HG03039 (cell line): Measurements from ENCODE around the gene WRNIP1.
"Not testable (repeated sequence)": the region's sequence is repeated elsewhere in the genome, so short reads cannot be mapped to it uniquely, and the experiment has no call there.

Source experiments
- ATAC-seq: cut with Tn5 transposase; IDR thresholded peaks from one replicate; pipeline ENCODE4 v1.9.1; 2021; ENCODE audit warnings: mild to moderate bottlenecking, moderate library complexity; ENCODE audit not compliant: unreplicated experiment

Gene WRNIP1

DNA sequence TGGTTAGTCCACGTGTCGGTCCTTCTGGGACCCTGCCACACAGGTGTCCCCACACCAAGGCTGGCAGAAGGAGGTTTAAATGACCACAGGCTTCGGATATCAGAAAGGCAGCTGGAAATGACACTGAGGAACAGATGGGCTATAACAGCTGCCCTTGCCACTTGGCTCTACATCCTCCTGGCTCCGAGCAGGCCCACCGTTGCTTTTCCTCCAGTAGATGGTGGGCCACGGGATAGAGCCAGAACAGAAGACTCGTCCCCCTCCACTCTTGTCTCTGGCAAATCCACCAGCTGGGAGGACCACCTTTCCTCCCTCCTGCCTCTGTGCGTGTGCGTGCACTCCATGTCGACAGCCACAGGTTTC, 17.6 kb downstream of the WRNIP1 start:
- ATAC-seq = no peak

DNA sequence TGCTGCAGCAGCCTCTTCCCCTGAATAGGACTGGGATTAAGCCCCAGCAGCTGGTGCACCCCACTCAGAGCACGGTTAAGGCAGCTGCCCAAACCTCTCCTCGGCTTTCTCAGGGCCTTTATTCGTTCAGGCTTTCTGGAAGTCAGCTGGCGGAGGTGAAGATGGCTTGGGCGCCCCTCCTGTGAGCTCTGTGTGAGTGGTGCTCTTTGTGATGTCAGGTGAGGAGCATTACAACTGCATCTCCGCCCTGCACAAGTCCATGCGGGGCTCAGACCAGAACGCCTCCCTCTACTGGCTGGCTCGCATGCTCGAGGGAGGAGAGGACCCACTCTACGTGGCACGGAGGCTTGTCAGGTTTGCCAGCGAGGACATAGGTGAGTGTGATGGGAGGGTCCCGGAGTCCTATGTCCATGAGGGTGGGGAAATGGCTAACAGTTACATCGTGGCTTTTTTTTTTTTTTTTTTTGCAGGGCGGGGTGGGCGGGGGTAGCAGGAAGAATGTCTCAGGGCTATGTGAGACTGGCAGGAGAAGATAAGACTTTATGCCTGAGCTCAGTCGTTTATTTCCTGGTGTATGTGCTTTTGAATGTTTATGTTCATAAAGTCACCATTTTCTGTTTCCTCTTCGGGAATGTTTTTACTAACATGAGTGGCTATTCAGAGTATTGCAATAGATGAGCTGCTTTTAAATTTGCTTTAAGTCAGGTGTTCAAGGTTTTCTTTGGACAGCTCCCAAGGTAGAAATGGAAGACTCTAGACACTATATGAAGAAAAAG, 18.2 kb downstream of the WRNIP1 start:
- ATAC-seq = no peak

DNA sequence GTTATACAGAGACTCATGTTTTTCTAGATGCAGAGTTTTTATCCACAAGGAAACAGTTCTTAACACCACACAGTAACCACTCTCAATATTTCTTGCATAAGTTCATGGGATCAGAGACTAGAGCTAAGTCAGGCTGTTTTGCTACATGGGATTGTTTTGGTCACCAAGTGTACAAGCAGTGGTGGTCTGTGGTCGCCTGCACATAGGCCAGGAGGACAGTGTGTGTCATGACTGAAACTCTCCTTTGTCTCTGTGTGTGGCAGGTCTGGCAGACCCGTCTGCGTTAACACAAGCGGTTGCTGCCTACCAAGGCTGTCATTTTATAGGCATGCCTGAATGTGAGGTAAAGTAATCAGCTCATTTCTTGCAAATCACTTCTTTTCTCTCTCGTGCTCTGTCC, 18.9 kb downstream of the WRNIP1 start:
- no peak for ATAC-seq

DNA sequence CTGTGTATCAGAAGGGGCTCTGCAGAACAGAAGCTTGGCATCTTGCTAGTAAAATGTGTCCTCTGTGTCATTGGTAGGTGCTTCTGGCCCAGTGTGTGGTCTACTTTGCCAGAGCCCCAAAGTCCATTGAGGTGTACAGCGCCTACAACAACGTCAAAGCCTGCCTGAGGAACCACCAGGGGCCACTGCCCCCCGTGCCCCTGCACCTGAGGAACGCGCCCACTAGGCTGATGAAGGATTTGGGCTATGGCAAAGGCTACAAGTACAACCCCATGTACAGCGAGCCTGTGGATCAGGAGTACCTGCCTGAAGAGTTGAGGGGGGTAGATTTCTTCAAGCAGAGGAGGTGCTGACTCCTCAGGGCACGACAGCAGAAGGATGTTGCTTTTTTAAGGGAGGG, 19.7 kb downstream of the WRNIP1 start:
- ATAC-seq = no peak

DNA sequence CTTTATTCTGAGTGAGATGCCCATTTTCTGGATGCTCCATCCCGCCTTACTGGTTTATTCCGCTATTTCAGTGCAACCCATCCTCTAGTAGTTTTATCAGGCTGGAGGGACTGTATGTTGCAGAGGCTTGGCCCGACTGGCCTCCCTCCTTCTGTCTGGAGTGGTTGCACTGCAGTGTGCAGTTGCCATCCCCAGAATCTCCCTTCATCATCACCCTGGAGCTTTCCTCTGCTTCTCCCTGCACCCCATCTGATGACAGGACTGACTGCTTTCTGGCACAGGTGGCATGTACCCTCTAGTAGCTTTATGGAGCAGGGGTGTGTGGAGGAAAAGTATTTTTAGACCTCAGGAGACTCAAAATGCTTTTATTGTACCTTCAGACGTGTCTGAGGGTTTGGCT, 21.1 kb downstream of the WRNIP1 start:
- no peak for ATAC-seq

DNA sequence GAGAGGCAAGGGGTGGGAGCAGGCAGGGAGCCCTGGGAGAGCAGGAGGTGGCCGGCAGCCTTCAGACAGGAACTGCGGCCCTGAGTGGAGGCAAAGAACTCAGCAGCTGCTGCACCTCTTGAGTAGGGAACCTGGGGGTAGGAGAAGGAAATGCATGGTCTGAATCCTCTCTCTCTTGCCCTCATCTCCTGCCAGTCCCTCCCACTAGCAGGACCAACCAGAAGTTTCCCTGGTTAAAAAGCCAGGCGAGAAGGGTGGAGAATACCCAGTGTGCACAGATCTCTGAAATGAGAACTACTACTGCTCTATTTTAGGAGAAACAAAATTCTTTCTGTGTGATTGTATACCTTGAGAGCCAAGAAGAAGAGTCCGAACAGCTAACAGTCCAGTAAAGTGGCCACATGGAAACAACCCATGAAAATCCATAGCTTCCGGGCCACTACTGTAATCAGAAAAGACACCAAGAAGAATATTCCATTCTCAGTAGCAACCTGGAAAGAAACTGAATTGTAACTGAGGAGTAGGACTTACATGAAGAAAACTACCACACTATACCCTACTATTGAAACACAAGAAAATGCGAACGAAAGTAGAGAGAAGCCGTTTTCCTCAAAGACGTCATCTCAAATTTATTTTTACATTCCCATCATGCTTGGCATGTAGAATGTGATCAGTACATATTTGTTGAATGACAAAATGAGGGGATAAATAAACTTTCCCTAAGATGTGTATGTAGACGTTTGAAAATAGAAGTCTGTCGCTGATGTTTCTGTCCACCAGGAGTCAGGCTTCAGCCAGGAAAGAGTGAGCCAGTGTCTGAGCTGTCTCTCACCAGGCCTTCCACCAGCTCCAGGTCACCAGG, 25.6 kb downstream of the WRNIP1 start:
- no peak for ATAC-seq

DNA sequence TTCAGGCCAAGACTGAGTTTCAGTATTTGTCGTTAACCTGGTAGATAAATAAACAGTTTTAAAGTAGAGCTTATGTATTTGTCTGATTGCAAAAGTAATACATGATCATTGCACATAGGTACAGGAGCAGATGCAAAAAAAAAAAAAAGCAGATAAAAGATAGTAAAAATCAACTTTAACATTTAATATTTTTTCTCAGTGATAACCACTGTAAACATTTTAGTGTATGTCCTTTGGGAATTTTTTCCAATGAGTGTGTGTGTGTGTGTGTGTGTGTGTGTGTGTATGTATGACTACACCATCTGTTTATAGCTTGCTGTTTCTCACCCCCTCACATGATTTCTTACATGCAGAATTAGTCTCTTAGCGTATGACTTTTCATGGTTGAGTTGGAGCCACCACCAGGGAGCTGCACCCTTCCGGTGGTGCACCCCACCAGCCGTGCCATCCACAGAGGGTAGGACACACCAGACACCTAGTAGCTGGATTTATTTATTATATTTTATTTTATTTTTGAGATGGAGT, 26.3 kb downstream of the WRNIP1 start:
- ATAC-seq = no peak

DNA sequence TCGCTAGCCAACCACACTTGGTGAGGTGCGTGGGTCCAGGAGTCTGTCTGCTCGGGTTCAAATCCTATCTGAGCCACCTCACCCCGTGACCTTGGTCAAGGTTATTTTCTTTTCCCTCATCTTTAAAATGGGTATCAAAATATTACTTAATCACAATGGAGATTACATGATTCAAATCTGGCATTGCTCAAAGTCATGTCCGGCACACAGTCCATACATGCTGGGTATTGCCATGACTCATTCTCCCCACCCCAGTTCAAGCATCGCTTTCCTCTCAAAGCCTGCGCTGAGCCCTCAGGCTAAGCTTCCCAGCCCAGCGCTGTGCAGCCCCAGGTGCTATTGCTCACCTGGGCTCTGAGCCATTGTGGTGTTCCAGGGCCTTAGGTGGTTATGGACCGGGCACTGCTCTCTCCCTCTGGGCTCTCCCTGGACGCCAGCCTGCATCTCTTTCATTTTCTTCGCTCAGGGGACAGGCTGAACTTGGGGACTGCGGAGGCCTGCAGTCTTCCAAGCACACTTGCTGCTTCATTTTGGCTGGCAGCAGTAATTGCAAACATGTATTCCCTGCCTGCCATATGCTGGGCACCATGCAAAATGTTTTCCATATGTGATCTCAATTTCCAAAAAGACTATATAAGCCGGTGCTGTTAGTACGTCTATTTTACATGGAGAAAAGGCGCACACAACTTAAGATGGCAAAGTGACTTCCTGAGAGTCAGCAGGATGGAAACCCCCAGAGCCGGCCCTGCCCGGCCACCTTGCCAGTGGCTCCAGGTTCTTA, 27.3 kb downstream of the WRNIP1 start:
- no peak for ATAC-seq

DNA sequence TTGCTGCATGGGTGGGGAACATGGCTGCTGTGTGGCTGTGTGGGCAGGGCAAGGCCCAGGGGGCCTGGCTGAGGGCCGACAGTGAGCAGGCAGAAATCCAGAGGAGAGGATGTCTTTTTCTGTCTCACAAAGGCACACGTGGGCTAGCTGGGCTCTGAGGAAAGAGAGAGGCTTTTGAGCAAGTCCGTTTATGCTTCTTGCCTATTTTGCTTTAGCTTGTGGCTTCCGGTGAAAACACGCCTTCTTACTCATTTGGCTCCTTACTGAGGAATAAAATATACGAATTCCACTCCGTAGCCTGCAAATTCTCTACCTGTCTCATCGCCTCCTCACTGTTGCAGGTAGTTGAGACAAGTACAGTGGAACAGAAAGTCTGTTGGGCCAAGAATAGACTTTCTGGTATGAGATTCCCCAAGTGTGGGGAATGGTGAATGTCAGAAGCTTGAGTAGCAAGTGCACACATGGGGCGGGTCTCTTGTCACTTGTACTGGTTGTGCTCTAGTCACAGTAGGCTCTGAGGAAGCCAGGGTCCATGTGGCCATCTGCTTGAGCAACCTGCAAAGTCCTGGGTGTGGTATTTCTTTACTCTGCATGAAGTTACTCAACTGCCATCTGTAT, 28.4 kb downstream of the WRNIP1 start:
- ATAC-seq = no peak

DNA sequence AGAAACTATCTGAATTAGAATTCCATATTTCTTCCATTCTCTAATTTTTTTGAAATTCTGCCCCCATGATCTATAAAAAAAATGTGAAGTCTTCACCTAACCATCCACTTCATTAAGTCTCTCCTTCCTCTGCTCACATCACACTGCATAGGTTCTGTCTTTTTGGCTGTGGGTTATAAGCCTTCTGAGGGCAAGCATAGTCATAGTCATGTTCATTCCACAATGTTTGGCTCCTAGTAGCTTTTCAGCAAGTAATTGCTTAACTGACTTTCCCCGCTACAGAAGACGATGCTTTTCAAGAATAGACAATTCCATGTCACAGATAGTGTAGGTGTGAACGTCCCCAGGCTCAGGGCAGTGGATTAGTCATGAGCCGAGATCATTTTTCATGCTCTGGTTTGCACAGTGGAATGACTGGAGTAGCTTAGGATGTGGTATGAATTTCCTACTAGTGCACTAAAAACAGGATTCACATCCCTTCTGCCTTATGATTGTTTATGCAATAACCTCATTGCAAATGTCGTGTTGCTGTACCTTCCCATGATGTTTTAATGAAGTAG, 29.1 kb downstream of the WRNIP1 start:
- no peak for ATAC-seq

DNA sequence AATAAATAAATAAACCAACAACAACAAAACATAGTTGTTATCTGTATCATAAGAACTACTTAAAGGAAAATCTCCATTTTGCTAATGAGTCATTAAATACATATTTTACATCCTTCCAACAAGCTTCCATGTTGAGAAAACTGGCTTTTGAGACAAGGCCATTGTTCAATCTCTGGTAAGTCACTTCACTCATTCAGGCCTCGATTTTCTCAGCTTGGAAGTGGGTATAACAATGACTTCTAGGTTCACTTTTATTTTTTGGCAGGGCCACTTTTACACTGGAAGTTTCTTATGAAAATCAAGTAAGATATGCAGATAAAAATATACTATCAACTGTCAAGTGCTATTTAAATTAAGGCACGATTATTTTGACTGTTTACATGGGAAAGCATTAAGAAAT, 30.0 kb downstream of the WRNIP1 start:
- ATAC-seq = no peak

DNA sequence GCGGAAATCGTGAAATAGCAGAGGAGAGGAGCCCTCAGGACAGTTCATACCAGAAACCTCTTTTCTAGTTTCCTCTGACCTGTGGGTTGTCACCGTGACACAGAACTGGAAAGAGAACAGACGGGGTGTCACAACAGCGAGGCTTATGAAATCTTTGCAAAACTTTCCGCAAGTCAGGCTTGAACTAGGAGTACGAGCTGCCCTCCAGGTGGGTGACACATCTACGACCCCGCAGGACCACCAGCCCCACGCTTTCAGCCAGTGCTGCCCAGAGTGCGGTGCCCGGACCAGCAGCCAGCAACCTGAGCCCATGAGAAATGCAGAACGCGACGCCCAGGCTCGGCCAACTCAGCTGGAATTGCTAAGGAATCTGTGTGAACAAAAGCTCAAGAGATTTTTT, 30.8 kb downstream of the WRNIP1 start:
- no peak for ATAC-seq

DNA sequence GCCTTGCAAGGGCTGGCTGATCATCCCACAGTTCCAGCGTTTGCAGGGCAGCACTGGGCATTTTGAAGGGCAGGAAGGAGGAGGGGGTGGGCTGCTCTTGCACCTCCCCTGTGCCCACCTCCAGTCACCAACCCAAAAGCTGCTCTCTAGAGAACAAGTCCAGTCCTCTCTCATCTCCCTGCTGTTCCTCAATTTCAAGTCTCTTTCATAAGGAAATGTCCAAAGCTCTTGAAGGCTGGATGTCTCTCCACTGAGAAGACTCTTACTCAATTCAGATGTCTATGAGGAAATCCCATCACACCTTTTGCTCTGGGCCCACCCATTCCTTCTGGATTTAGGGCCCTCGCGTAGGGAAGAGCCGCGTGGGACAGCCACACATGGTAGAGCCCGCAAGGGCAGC, 31.7 kb downstream of the WRNIP1 start:
- no peak for ATAC-seq

DNA sequence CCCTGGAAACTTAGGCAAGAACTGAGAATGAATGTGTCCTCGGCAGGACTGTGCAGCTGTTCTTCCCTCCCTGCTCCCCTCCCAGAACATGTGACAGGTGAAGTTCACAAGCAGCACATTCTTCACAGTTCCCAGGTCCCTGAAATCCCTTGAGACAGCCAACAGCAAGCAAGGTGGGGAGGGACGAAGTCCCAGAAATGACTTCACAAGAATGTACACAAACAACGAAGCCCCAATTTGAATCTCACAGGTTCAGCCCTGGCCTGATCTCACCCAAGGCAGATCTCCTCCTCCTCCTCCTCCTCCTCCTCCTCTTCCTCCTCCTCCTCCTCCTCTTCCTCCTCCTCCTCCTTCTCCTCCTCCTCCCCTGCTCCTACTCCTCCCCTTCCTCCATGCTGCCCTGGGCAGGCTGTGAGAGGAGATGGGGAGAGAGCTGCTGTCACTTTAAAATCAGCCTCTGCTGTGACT, 32.4 kb downstream of the WRNIP1 start:
- no peak for ATAC-seq

DNA sequence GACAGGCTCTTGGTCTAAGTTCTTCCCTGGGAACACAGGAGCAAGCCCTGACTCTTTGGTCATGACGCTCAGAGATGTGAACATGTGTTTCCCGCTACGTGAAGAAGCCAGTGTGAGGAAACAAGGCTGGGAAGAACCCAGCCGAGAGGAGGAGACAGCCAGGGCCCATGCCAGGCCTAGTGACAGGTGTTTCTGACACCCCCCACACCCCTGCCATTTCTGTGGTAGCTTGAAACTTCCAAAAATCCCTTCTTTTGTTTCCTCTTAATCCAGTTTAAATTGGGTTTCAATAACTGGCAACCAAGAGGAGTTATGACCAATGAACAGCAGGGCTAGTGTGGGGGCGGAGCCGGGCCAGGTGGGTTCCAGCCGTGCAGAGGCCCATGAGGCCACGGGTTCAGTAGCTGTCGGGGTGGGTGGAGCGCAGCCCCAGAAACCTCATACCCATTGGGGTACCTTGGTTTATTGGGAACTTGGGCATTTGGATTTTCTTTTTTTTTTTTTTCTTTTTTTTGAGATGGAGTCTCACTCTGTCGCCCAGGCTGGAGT, 33.5 kb downstream of the WRNIP1 start:
- no peak for ATAC-seq

DNA sequence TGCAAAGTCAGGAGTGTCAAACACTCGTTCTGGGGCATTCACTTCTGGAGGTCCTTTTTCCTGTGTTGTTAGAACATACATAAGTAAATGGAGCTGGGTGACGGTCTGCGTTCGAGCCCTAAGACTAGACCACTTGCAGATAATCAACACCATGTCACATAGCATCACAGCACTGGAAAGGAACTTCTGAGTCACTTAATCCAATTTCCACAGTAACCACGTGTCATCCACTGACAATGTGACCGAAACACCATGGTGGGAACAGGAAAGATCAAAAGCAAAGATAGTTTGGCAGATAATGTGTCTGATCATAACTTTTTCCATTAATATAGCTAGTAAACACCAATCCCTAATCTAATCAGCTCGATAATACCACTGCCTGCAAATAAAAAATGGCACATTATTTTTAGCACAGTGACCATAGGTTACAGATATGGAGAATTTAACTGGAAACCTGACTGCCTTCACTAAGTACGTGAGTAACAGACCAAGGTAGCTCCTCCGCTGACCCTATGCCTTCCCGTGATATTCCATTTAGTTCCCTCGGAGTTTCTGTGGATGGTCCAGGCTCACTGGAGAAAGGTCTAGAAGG, 34.8 kb downstream of the WRNIP1 start:
- no peak for ATAC-seq

DNA sequence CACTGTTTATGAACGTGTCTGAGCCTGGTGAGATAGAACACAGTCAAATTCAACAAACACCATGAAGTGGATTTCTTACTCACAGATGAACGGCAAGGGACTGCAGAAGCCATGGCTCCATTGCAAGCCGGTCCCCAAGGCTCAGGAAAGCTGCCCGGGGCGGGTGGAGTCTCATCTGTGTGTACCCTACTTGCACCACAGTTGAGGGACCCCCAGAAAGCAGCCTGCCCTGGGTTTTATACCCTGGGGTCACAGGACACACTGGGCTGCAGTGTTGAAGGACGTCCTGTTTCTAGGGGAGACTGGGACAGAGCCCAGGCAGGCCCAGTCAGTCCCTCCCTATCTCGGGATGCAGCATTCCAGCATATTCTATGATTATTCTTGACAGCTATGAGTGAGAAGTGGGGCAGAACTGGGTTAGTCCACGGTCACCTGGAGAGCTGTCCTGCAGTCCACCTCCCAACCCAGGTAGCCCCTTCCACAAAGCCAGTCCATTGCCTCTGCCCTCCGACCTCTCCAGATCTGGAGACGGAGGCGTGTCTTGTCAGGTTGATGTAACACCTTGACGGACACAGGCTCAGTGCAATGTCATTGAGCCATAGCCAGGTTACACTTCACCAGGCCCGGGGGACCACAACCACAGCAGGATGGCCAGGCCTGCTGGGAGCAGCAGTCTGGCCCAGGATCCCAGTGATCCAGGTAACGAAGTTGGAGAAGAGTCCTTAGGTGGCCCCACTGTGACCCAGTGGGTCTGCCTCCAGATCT, 35.5 kb downstream of the WRNIP1 start:
- ATAC-seq = no peak

DNA sequence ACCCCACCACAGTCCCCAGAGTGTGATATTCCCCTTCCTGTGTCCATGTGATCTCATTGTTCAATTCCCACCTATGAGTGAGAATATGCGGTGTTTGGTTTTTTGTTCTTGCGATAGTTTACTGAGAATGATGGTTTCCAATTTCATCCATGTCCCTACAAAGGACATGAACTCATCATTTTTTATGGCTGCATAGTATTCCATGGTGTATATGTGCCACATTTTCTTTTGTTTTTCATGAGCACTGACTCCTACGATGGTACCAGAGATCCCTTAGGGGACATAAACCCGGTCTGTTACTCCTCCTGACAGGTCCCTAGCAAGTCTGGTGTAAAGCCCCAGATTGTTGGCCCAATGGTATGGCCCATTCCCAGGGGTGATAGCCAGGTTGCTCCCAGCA, 36.5 kb downstream of the WRNIP1 start:
- not testable (repeated sequence) for ATAC-seq

DNA sequence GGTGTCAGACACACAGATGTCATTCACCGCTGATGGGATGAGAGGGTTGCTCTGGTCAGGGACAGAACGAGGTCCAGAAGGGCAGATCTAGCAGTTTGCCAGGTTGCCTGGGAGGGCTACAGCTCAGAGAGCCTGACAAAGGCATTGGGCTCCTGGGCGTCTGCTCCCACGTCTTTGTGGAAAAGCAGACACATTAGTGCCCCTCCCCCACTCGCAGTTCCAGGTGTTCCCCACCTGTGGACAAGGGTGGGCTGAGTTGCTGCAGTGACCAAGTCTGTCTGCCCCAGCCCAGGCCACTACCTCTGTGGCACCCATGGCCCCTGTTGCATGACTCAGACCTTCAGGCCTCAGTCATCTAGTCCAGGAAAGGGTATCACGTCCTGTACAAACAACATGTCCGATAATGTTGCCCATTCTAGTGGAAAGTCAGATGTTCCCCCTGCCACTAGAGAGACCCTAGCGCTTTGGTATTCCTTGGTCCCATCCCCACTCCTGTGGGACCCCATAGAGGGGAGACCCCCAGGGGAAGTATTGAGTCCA, 37.4 kb downstream of the WRNIP1 start:
- no peak for ATAC-seq
